CMK (cell line): ENCODE measurements around the gene TNS4.

Source experiments
- DNase-seq: peaks from one replicate; pipeline ENCODE4 v3.0.0-alpha.2; 2010; ENCODE audit warnings: low read depth

Gene TNS4

DNA sequence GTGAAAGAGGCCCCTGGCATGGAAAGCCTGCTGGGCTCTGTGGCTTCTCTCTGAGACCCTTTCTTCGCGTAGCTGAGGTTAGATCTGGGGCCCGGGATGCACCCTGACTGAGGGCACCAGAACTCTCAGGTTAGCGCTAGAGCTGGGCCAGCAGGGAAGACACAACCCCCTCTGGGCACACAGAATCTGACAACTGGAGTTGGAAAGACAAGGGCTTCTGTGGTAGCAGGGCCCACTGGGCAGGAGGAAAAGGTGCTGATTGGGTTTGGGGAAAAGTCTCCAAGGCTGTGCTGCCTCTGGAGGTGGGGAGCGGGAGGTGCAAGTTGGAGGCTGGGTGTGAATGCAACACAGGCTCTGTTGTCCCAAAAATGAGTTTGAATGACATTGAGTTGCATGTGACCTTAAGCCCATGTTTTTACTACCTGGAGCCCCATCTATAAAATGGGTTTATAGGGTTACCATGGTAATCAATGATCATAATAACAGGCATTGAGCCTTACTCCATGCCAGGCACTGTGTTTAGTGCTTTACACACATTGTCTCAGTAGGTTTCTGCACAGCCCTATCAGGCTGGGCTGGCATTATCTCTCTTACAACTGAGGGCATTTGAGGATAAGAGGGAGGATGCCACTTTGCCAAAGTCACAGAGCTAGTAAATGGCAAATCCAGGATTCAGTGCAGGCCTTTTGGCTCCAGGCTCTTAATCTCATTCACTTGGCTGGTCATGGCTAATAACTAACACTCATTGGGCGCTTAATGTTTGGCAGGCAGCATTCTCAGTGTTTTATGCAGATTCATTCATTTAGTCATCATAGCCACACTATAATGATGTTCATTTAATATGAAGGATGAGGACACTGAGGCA is 67.6 kb downstream of the TNS4 start:
- no peak for DNase-seq

GRCh38 chr17:40432864-40433528 is 68.4 kb downstream of the TNS4 start:
- DNase-seq, result no peak

GRCh38 chr17:40431231-40431602 is 70.2 kb downstream of the TNS4 start:
- no peak for DNase-seq

- no peak for DNase-seq
Measured at GRCh38 chr17:40430272-40431230, 70.9 kb downstream of the TNS4 start.

DNA sequence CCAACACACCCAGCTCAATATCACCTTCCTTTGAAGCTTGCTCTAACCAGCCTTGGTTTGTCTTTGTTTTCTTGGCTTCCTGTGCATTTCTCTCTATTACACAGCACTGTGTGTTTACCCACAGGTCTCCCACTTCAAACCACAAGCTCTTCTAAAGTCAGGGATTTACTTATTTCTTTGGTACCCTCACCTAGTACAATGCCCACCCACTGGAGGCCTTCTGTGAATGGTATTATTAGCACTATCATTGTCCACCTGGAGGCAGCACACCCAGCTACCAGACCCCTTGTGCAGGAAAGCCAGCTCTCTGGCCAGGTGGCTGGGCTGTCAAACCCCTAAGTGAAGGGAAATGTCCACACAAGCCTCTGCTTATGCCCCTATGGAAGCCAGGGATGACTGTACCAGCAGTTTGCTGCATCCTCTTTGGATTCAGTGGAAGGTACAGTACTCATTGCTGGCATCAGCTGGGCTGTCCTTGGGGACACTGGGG is 74.4 kb downstream of the TNS4 start:
- DNase-seq, result no peak
